ENCODE results near the gene CHTF18.

DNA sequence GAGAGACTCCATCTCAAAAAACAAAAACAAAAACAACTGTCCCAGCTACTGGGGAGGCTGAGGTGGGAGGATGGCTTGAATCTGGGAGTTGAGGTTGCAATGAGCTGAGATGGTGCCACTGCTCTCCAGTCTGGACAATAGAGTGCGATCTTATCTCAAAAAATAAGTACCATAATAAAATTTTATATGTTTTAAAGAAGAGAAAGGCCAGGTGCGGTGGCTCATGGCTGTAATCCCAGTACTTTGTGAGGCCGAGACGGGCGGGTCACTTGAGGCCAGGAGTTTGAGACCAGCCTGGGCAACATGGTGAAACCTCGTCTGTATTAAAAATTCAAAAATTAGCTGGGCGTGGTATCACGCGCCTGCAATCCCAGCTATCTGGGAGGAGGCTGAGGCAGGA, 11.6 kb upstream of the CHTF18 start:
- TF ChIP-seq, protein P1, sequence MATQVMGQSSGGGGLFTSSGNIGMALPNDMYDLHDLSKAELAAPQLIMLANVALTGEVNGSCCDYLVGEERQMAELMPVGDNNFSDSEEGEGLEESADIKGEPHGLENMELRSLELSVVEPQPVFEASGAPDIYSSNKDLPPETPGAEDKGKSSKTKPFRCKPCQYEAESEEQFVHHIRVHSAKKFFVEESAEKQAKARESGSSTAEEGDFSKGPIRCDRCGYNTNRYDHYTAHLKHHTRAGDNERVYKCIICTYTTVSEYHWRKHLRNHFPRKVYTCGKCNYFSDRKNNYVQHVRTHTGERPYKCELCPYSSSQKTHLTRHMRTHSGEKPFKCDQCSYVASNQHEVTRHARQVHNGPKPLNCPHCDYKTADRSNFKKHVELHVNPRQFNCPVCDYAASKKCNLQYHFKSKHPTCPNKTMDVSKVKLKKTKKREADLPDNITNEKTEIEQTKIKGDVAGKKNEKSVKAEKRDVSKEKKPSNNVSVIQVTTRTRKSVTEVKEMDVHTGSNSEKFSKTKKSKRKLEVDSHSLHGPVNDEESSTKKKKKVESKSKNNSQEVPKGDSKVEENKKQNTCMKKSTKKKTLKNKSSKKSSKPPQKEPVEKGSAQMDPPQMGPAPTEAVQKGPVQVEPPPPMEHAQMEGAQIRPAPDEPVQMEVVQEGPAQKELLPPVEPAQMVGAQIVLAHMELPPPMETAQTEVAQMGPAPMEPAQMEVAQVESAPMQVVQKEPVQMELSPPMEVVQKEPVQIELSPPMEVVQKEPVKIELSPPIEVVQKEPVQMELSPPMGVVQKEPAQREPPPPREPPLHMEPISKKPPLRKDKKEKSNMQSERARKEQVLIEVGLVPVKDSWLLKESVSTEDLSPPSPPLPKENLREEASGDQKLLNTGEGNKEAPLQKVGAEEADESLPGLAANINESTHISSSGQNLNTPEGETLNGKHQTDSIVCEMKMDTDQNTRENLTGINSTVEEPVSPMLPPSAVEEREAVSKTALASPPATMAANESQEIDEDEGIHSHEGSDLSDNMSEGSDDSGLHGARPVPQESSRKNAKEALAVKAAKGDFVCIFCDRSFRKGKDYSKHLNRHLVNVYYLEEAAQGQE (IDR thresholded peaks at IDR 0.05; ENCODE audit: unreplicated experiment) = no peak
- TF ChIP-seq EZH2 (IDR thresholded peaks at IDR 0.05; ENCODE audit: low read depth, unreplicated experiment) = no peak
